Endothelial cell of umbilical vein (primary cell): ENCODE measurements around the gene LBX2. TPM values are rescaled to one million over a fixed set of nuclear protein-coding genes. Genes with fewer than 3 reads are reported as not detected.

Source experiments
- BruUV-seq: library from RNA; stranded (reverse); fragments of 400-500 nt; replicated peaks from 2 replicates; lab custom pipeline; 2021; lab: Mats Ljungman, UMichigan
- CTCF ChIA-PET: fragments of 300-600, 350-600 bp; sonication (Branson Sonifier 250); formaldehyde crosslinking; loops from one replicate; lab custom pipeline; 2021; ENCODE audit warnings: antibody characterized with exemption, inconsistent platforms; lab: Charles Lee
- POLR2A ChIA-PET: fragments of 300-600, 350-600 bp; sonication (Branson Sonifier 250); formaldehyde crosslinking; loops from one replicate; lab custom pipeline; 2021; ENCODE audit warnings: antibody characterized with exemption, inconsistent platforms; lab: Charles Lee
- DNase-seq: peaks from one replicate; pipeline ENCODE4 v3.0.0-alpha.2; 2011; ENCODE audit warnings: low read depth, low spot score
- FAIRE-seq: peaks from 2 replicates; lab custom pipeline; 2011; peaks lifted over from hg19 to GRCh38; lab: Jason Lieb, UNC
- H2AFZ ChIP-seq: 2 replicates; pipeline ENCODE4 v1.6.0; 2012; ENCODE audit warnings: low read depth, low read length, control low read depth, inconsistent platforms
- H3K27ac ChIP-seq: 2 replicates; pipeline ENCODE4 v1.5.1; 2011; ENCODE audit warnings: low read depth, mild to moderate bottlenecking, control low read depth, low read length, moderate library complexity; ENCODE audit not compliant: insufficient read depth
- H3K27me3 ChIP-seq, 2 experiments: 2 replicates each; pipeline versions ENCODE4 v1.6.0 to v1.6.1; 2011; ENCODE audit warnings: low read length in 2 of 2, mixed read lengths in 1 of 2; ENCODE audit not compliant: control insufficient read depth in 2 of 2, insufficient read depth in 2 of 2
- H3K36me3 ChIP-seq, 2 experiments: 2 replicates in 1 of 2; 3 replicates in 1 of 2; pipeline ENCODE4 v1.5.1; 2011; ENCODE audit warnings: low read length in 2 of 2, mild to moderate bottlenecking in 1 of 2, moderate library complexity in 1 of 2; ENCODE audit not compliant: control insufficient read depth in 2 of 2, insufficient read depth in 2 of 2; ENCODE audit errors: extremely low read depth in 1 of 2
- H3K4me1 ChIP-seq: 3 replicates; pipeline ENCODE4 v1.5.1; 2011; ENCODE audit warnings: mild to moderate bottlenecking, low read length; ENCODE audit not compliant: control insufficient read depth, insufficient read depth; ENCODE audit errors: extremely low read depth
- H3K4me2 ChIP-seq: 2 replicates; pipeline ENCODE4 v1.6.1; 2011; ENCODE audit warnings: low read length, control low read depth, mixed read lengths; ENCODE audit not compliant: insufficient read depth
- H3K4me3 ChIP-seq, 3 experiments: fragments of 200-600 bp in 1 of 3; sonication (generic), shearing (Covaris generic) in 1 of 3; replicated peaks in 1 of 3; 2 replicates each; pipeline ENCODE4 v1.5.1; 2011 to 2016; ENCODE audit warnings: control low read depth in 3 of 3, low read length in 3 of 3, mild to moderate bottlenecking in 2 of 3, inconsistent platforms in 1 of 3, low read depth in 1 of 3, moderate library complexity in 1 of 3; ENCODE audit not compliant: insufficient read depth in 1 of 3
- H3K79me2 ChIP-seq: 2 replicates; pipeline ENCODE4 v1.6.0; 2012; ENCODE audit warnings: low read length, inconsistent platforms; ENCODE audit not compliant: control insufficient read depth, insufficient read depth
- H3K9ac ChIP-seq: replicated peaks from 2 replicates; pipeline ENCODE3; 2011; ENCODE audit warnings: low read length, control low read depth; ENCODE audit not compliant: insufficient read depth; ENCODE audit errors: extremely low read depth
- H3K9me1 ChIP-seq: replicated peaks from 3 replicates; pipeline ENCODE4 v1.6.0; 2011; ENCODE audit warnings: mild to moderate bottlenecking, low read length; ENCODE audit not compliant: control insufficient read depth, insufficient read depth; ENCODE audit errors: extremely low read depth
- H3K9me3 ChIP-seq: replicated peaks from 2 replicates; pipeline ENCODE4 v1.5.1; 2012; ENCODE audit warnings: low read length, inconsistent platforms; ENCODE audit not compliant: control insufficient read depth, insufficient read depth
- H4K20me1 ChIP-seq: replicated peaks from 2 replicates; pipeline ENCODE3; 2011; ENCODE audit warnings: mild to moderate bottlenecking, low read length; ENCODE audit not compliant: control insufficient read depth, insufficient read depth; ENCODE audit errors: extremely low read depth
- EZH2 ChIP-seq: IDR thresholded peaks from 2 replicates; pipeline ENCODE4 v1.6.1; 2012; ENCODE audit warnings: borderline replicate concordance, low read depth, mild to moderate bottlenecking, moderate library complexity, low read length, inconsistent platforms; ENCODE audit not compliant: severe bottlenecking
- dilution Hi-C: fragments of 300-500 bp; cut with MboI; formaldehyde crosslinking; loops from one replicate; pipeline ENCODE4 v1.15.0; 2019; ENCODE audit warnings: low sequenced_read_pairs; ENCODE audit not compliant: extremely low pct_ligation_motif_present
- intact Hi-C: fragments of 100-400 bp; cut with micrococcal nuclease; formaldehyde crosslinking; loops from one replicate; pipeline ENCODE4 v1.10.0; 2022
- polyA plus RNA-seq, 4 experiments: library from polyadenylated mRNA; depleted of rRNA in 3 of 4; stranded (reverse) in 3 of 4; unstranded in 1 of 4; fragments of >200 nt; gene quantifications; 2 replicates each; pipeline versions ENCODE4 v1.2.1 to v1.2.3, GENCODE V29; 2011 to 2012; ENCODE audit warnings: missing spikeins in 1 of 4
- total RNA-seq: library from RNA; stranded (reverse); gene quantifications from 2 replicates; pipeline ENCODE4 v1.2.3, GENCODE V29; 2021
- TF ChIP-seq, protein P1 (sequence below), 2 donors: IDR thresholded peaks; 1 replicate in 1 of 2; 2 replicates in 1 of 2; pipeline ENCODE4 v1.5.1; 2011; ENCODE audit warnings: low read length in 2 of 2, mild to moderate bottlenecking in 2 of 2, moderate library complexity in 2 of 2, control low read depth in 1 of 2, inconsistent platforms in 1 of 2, low read depth in 1 of 2; ENCODE audit not compliant: insufficient read depth in 1 of 2; ENCODE audit errors: extremely low read depth in 1 of 2

The LBX2 gene
- total and polyA plus RNA-seq, 2 donors (not counting 3 experiments of a cell fraction or from before 2014, with no cell fraction given) = 2.8 to 3.8 TPM

DNA sequence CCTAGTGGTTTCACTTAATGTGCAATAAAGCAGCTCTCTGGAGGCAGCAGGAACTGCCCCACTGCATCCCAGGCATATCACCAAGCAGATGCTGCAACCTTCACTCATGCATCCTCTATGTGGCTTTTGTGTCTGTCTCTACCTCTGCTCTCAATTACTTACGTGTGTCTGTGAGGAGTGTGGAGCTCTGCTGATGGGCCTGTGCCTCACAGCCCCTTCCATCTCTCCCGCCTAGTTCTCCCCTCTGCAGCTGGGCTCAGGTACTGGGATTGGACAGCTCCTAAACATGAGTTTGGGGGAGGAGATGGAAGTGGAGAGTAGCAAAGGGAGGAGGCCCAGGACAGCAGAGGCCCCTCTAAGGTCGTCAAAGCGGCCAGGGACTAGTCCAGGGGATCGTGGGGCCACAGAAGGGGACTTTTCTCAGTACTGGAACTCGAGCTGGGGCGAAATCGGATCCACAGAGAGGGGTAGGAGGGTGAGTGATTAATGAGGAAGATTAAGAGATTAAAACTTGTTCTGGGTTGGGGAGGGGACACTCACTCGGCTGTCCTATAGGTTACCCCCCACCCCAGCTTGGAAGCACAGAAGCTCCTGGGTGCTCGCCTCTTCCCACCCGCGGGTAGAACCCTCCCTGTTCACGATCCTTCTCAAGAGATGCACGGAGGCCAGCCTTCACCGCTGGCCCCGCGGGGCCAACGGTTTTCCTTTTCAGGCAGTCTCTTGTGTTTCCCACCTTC lies 2.1 kb upstream of the LBX2 start:
- BruUV-seq = no TSS peak
- no peak for DNase-seq
- FAIRE-seq = no peak

More for the DNA sequence above, 2.1 kb upstream of the LBX2 start:
- TF ChIP-seq, protein P1, sequence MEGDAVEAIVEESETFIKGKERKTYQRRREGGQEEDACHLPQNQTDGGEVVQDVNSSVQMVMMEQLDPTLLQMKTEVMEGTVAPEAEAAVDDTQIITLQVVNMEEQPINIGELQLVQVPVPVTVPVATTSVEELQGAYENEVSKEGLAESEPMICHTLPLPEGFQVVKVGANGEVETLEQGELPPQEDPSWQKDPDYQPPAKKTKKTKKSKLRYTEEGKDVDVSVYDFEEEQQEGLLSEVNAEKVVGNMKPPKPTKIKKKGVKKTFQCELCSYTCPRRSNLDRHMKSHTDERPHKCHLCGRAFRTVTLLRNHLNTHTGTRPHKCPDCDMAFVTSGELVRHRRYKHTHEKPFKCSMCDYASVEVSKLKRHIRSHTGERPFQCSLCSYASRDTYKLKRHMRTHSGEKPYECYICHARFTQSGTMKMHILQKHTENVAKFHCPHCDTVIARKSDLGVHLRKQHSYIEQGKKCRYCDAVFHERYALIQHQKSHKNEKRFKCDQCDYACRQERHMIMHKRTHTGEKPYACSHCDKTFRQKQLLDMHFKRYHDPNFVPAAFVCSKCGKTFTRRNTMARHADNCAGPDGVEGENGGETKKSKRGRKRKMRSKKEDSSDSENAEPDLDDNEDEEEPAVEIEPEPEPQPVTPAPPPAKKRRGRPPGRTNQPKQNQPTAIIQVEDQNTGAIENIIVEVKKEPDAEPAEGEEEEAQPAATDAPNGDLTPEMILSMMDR (IDR thresholded peaks at IDR 0.05; ENCODE audit: extremely low read depth in 1 of 2, insufficient read depth in 1 of 2, low read depth in 1 of 2, low read length in 2 of 2) = no peak
- no peak for TF ChIP-seq EZH2
- POLR2A ChIA-PET = interaction anchor here (0.6 kb wide), 1 partner anchor 34 kb away, joined by 9 read pairs; no protein-coding TSS in a partner anchor
- Histone ChIP-seq H3K4me3 (no peak overlapping the region), H3K27me3 (peaks cover 23 to 40% of the 10 kb centered on the region in 2 experiments), H3K36me3 (peaks cover 0 to 4% of the 10 kb centered on the region in 2 experiments), H2AFZ (no peak overlapping the region), H3K79me2 (peaks cover 2% of the 10 kb centered on the region), H3K9ac (no peak overlapping the region), H3K9me3 (no peaks in the 10 kb centered on the region), H3K27ac (no peak overlapping the region), H4K20me1 (no peaks in the 10 kb centered on the region), H3K9me1 (no peaks in the 10 kb centered on the region), H3K4me2 (no peak overlapping the region), H3K4me1 (peaks cover 37% of the 10 kb centered on the region)
- dilution Hi-C loops (no loop called here), intact Hi-C loops (loop anchor here (5.0 kb wide), 1 partner anchor 151 kb away; the partner anchor contains the start of gene SEMA4F)
- CTCF ChIA-PET = interaction anchor here (1.0 to 1.6 kb wide), 2 partner anchors 11 to 31 kb away, joined by 3 to 4 read pairs; no protein-coding TSS in a partner anchor
